ENCODE results near the gene DNHD1. TPM values are rescaled to one million over a fixed set of nuclear protein-coding genes. Genes with fewer than 3 reads are reported as not detected.

Gene DNHD1
- total and polyA plus RNA-seq, 2 of the 4 experiments (the other 2 are of a cell fraction) = 1.8 to 3.6 TPM

GRCh38 chr11:6612213-6613041 is 115.3 kb downstream of the DNHD1 start, which contains the start of gene TAF10:
Gene TAF10, minus strand, starts transcription at chr11:6612216. Its CDS starts 27 bp downstream, at chr11:6612189.
- Histone ChIP-seq H3K9ac (ENCODE audit: low read depth, low read length) (peak within 1 kb of the TSS; percentile 99), H2AK9ac (replicated peaks; ENCODE audit: low read depth, low read length, poor library complexity) (peak within 1 kb of the TSS; percentile 97), H4K20me1 (ENCODE audit: insufficient read depth, low read length) (peaks cover 7% of the 10 kb centered on the region), H3K23ac (ENCODE audit: low read depth, low read length) (peak within 1 kb of the TSS; percentile 92), H3K4me2 (ENCODE audit: low read depth, low read length) (peak within 1 kb of the TSS; percentile 96), H4K5ac (ENCODE audit: low read depth, low read length) (peak within 1 kb of the TSS; percentile 98), H2AFZ (replicated peaks; ENCODE audit: low read length, poor library complexity) (peak within 1 kb of the TSS; percentile 95), H4K91ac (ENCODE audit: insufficient read depth, low read depth, low read length) (peak within 1 kb of the TSS; percentile 96), H2BK15ac (ENCODE audit: low read depth, low read length) (peak within 1 kb of the TSS; percentile 64; the same call in 2 of the 3 replicates), H2BK20ac (ENCODE audit: low read depth, low read length) (peak within 1 kb of the TSS; percentile 45; the same call in 1 of the 2 replicates), H3K14ac (replicated peaks; ENCODE audit: low read depth, low read length) (peak within 1 kb of the TSS; percentile 97), H3K9me3 (ENCODE audit: control insufficient read depth, insufficient read depth, low read length) (no peaks in the 10 kb centered on the region), H3K18ac (ENCODE audit: low read depth, low read length) (peak within 1 kb of the TSS; percentile 97), H3K27ac (ENCODE audit: insufficient read depth, low read length) (peak within 1 kb of the TSS; percentile 99), H2BK120ac (ENCODE audit: low read depth, low read length) (peak within 1 kb of the TSS; percentile 73), H2BK5ac (ENCODE audit: low read depth, low read length, poor library complexity, severe bottlenecking) (peak within 1 kb of the TSS; percentile 99), H3K56ac (ENCODE audit: extremely low read depth, insufficient read depth, low read length) (peak within 1 kb of the TSS; percentile 88), H3K4me3 (ENCODE audit: insufficient read depth, low read depth, low read length) (peak within 1 kb of the TSS; percentile 67), H4K8ac (ENCODE audit: low read depth in 2 of 2, low read length in 2 of 2) (peak within 1 kb of the TSS; percentile 96 to 98), H3K36me3 (ENCODE audit: control insufficient read depth, insufficient read depth, low read length) (peaks cover 64% of the 10 kb centered on the region), H3K79me1 (ENCODE audit: low read depth in 1 of 2, low read length in 2 of 2) (peaks cover 30 to 84% of the 10 kb centered on the region in 2 experiments), H3K4me1 (ENCODE audit: control insufficient read depth, insufficient read depth, low read length) (peaks cover 29% of the 10 kb centered on the region), H3K9me1 (ENCODE audit: insufficient read depth, low read length) (peaks cover 39% of the 10 kb centered on the region), H2AK5ac (ENCODE audit: low read depth, low read length) (peak within 1 kb of the TSS; percentile 93), H3K4ac (ENCODE audit: low read depth, low read length) (peak within 1 kb of the TSS; percentile 97), H3K27me3 (ENCODE audit: control insufficient read depth, insufficient read depth, low read length) (no peaks in the 10 kb centered on the region)
- ChIA-PET CTCF (interaction anchor here (0.6 to 1.1 kb wide), 3 partner anchors 8 to 234 kb away, joined by 3 read pairs; partner anchors contain the start of gene ILK), POLR2A (ENCODE audit: unreplicated experiment) (interaction anchor here (0.8 to 0.9 kb wide), 2 partner anchors 9 to 15 kb away, joined by 3 to 4 read pairs; no protein-coding TSS in a partner anchor)
- ATAC-seq (ENCODE audit: low read depth) = peak; percentile 91
- in situ Hi-C loops (cut with MboI; ENCODE audit: low sequenced_read_pairs) (no loop called here), dilution Hi-C loops (cut with HindIII; ENCODE audit: low sequenced_read_pairs, unreplicated experiment) (no loop called here), intact Hi-C loops (cut with micrococcal nuclease) (loop anchor here (1.0 kb wide), 2 partner anchors 71 to 138 kb away; partner anchors contain the start of gene MRPL17)
- 2% methylated on average over 18 of the region's 51 CpGs; no CpG with 5 or more reads in 1 of the 2 experiments for WGBS, 2 experiments (ENCODE audit: extremely low coverage in 2 of 2, insufficient read length in 1 of 2)
- DNase-seq = peak; percentile 96
- no TSS peak for BruUV-seq (replicated peaks)
- peak; percentile 87; the same call in 1 of the 2 replicates for TF ChIP-seq CHD1 (IDR thresholded peaks at IDR 0.05; ENCODE audit: low read depth, low read length)
- TF ChIP-seq BHLHE40 (IDR thresholded peaks at IDR 0.05; ENCODE audit: low read depth, low read length) = peak; percentile 4; the same call in 1 of the 2 replicates
- TF ChIP-seq MAZ (IDR thresholded peaks at IDR 0.05; ENCODE audit: borderline replicate concordance, low read depth, low read length) = peak; percentile 61
- peak; percentile 39 for TF ChIP-seq CTCF (conservative IDR thresholded peaks at IDR 0.05; ENCODE audit: low read depth, low read length)
- TF ChIP-seq RCOR1 (IDR thresholded peaks at IDR 0.05; ENCODE audit: insufficient replicate concordance, low read length) = peak; percentile 15
- peak; percentile 17 for TF ChIP-seq RAD21 (IDR thresholded peaks at IDR 0.05; ENCODE audit: low read length)
- TF ChIP-seq RFX5 (IDR thresholded peaks at IDR 0.05; ENCODE audit: low read depth, low read length) = peak; percentile 61
- 0 out of 2 replicates have a peak, but pooled peaks have one; percentile 3 for TF ChIP-seq FOS (IDR thresholded peaks at IDR 0.05; ENCODE audit: low read depth, low read length)
- TF ChIP-seq ELK1 (IDR thresholded peaks at IDR 0.05; ENCODE audit: borderline replicate concordance, low read depth, low read length) = no peak
- no peak for TF ChIP-seq NFE2L2 (IDR thresholded peaks at IDR 0.05; ENCODE audit: low read depth, low read length)
- TF ChIP-seq, protein P1, sequence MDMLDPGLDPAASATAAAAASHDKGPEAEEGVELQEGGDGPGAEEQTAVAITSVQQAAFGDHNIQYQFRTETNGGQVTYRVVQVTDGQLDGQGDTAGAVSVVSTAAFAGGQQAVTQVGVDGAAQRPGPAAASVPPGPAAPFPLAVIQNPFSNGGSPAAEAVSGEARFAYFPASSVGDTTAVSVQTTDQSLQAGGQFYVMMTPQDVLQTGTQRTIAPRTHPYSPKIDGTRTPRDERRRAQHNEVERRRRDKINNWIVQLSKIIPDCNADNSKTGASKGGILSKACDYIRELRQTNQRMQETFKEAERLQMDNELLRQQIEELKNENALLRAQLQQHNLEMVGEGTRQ (IDR thresholded peaks at IDR 0.05; ENCODE audit: low read depth, low read length) = no peak
- peak; percentile 89 for TF ChIP-seq POLR2A (IDR thresholded peaks at IDR 0.05; ENCODE audit: low read depth, low read length)
- TF ChIP-seq CEBPB (IDR thresholded peaks at IDR 0.05; ENCODE audit: low read depth, low read length) = no peak
